HG02571 (cell line): Measurements from ENCODE around the gene RAB11FIP4.

ENCODE experiments used
- ATAC-seq: cut with Tn5 transposase; IDR thresholded peaks from one replicate; pipeline ENCODE4 v1.9.1; 2021; ENCODE audit warnings: mild to moderate bottlenecking, moderate library complexity; ENCODE audit not compliant: unreplicated experiment

The RAB11FIP4 gene

DNA sequence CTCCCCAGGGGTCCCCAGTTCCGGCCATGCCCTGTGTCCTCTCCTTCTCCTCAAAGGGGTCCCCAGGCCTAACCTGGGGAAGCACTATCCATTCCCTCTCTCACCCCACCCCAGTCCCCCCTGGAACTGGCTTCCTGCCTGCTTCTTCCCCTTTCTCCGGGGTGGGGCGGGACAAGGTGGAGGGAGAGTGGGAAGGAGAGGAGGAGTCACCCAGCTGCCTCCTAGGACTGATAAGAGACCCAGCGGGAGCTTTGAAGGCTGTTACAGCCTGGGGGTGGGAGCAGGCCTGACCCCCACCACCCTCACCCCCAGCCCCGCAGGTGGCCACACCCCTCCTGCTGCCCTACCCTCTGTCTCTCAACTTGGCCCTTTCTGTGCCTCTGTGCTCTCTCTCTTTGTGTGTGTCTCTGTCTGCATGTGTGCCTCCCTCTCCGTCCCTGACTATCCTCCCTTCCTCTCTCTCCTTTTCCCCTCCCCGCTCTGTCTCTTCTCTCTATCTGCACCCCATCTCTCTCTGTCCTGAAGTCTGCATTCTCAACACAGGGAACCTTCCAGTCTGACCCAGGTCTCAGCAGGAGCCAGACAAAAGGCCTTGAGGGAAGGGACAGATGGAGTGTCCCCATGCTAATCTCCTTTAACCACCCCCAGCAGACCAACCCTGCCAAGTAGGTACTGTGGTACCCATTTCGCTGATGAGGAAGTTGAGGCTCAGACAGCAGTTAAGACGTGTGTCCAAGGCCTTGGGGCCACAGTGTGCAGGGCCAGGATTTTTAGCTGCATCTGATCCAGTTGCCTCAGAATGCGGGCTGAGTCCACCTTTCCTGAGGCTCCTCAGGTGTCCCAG is 66.1 kb downstream of the RAB11FIP4 start:
- ATAC-seq = no peak

DNA sequence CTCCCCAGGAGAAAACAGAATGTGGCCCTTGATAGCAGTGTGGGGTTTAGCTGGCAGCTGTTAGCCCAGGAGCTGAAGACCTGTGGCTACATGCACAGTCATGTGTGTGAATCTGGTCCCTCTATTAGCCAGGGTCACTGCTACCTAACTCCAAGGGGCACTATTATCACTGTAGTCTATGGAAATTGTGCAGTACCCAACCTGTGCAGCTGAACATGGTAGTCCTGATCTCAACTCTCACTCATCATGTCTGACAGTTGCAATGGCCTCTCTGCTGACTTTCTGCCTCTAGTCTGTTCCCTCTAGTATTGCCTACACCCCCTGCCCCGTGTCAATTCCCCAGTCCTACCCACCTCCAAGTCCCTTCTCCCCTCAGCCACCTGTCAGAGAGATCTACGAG is 67.4 kb downstream of the RAB11FIP4 start:
- ATAC-seq = no peak

DNA sequence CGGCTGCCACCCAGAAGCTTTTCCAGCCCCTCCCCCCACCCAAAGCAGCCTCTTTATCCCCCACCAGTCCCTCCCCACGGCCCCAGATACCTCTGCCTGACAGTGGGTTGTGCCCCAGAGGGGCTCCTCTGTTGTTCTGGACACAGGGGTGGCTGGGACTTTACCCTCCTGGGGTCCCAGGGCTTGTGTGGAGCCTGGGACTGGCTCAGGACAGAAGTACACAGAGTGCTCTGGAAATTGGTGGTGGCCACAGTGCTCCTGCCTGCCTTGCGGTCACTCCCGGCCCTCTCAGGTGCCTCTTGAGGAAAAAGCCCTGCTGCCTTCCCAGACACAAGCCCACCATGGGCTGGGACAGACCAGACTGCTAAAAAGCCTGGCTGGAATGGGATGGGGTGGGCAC is 68.2 kb downstream of the RAB11FIP4 start:
- no peak for ATAC-seq

DNA sequence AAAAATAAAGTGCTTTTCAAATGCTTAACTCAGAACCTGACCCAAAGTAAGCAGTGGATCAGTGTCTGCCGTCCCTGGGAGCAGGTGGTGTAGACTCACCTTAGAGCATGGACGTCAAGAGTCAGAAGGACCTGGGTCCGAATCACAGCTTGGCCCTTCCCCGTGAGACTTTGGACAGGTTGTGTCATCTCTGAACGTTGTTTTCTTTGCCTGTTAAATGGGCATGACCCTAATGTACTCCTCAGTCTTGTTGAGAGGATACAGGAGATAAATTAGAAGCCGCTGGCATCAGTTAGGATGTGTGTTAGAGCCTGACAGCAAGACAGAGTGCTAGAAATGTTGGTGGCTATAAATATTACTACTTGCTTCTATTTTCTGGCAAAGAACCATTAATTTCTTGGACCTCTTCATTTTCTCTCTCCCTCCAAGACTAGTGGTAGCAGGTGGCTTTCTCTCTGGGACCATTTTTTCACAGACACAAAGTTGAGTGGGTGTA is 68.8 kb downstream of the RAB11FIP4 start:
- ATAC-seq = no peak

DNA sequence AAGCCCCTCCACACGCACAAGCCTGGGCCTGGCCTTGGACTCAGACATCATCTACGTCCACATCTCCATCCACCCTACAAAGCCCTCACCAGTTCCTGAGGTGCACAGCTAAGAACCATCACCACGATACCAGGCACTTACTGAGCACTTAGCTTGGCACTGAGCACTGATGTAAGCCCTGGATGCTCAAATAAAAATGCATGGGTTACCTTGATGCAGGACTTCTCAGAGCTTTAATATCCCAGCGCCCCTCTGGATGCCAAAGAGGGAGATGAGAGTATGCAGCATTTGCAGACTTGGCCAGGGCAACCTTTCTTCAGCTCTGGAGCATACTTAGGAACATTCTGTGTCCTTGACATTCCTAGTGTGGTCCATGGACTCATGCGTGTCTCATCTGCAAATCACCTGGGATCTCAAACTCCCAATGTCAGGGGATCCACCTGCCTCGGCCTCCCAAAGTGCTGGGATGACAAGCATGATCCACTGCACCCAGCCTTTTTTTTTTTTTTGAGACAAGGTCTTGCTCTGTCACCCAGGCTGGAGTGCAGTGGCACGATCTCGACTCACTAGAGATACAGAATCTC is 69.8 kb downstream of the RAB11FIP4 start:
- no peak for ATAC-seq

DNA sequence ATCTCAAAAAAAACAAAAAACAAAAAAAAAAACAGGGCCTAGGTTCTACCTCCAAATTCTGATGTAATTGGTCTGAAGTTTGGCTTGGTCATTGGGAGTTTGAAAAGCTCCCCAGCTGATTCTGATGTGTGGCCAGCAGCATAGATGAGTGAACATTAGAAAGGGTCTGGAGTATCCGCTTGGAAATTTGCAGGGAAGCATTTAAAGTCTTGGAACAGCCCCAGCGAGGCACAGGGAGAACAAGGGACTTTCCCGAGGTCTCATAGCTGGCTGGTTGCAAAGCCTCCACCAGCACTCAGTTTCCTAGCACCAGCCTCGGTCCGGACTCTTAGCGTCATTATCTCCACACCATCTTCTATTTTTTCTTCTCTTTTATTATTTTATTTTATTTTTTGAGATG is 70.8 kb downstream of the RAB11FIP4 start:
- no peak for ATAC-seq

DNA sequence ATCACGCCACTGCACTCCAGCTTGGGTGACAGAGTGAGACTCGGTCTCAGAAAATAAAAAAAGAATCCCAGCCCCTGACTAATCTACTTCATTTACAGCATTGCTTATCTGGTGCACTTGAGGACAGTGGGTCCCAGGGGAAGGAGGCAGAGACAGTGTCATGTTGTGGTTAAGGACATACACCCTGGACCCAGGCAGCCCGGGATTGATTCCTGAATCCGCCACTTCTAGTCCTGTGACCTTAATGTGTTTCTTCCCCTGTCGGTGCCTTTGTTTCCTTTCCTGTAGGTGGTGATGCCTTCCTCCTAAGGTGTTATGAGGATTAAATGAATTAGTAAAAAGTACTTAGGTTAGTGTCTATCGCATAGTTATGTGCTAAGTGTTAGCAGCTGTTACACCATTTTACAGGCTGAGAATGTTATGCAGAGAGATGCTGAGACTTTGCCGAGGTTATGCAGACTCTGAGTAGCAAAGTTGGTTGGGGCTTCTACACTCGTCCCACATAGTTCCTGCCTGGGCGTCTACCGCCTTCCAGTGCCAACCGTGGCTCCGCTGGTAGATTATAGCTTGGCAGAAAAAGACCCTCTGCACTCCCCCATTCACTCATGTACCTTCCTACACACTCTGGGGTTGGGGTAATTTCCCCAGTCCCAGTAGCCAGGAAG is 74.8 kb downstream of the RAB11FIP4 start:
- no peak for ATAC-seq

DNA sequence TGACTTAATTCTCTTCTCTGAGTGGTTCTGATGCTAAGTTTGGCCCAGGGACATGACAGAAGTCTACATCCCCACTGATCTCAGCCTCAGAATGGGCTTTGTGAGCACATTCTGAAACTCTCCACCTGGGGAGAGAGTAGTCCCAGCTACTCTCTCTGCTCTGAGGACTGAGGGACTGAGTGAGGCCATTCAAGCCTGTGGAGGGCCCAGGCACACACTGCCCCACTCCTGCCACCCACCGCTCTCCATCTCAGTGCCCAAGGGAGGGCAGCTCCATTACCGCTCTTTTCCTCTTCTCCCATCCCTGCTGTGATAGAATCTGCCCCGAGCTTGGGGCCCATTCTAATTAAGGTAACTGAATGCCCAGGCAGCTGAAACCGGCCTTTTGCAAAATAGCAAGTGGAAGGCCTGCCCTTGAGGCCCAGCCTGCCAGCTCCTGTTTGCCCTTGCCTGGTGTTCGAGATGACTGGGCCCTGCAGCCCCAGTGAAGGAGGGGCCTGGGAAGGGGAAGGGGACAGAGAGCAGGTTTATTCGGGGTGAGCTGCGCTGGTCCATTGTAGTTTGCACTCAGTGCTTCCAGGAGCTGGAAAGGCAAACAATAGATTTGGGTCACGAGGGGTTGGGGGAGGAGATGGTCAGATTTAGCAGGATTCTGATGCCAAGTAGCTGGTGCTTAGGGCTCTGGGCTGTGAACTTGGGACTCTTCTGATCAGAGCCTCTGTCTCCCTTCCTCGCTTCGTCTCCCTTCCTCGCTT is 76.2 kb downstream of the RAB11FIP4 start:
- no peak for ATAC-seq

DNA sequence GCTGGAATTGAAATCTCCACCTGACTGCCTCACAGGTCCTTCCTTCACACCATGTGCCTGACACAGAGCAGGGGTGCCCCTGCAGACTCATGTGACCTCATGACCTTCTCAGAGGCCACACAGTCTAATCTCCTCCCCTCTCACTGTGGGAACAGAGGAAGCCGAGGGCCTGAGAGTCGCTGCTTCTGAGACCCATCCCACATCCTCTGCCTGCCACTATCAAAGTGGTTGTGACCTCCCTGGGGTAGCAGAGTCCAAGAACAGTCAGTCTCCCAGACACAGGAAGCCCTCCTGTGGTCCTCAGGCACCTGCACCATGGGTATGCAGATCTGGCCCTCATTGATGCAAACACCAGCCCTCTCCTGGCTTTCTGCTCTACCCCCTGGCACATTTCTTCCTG is 78.5 kb downstream of the RAB11FIP4 start:
- no peak for ATAC-seq

DNA sequence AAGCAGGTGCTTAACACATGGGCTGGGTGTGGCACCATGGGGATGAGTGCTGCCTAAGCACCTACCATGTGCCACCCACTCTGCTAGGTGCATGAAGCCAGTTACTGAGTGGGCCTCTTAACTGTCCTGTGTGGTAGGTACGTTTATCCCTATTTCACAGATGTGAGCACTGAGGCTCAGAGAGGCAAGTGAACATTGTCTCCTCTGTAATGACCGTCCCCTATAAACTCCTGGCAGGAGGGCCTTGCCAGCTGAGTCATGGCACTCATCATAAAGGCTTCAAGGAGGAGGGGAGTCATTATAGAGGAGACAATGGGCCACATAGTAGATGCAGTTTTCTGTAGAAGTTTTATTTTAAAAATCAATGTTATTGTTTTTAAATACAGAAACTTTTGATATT is 79.1 kb downstream of the RAB11FIP4 start:
- ATAC-seq = no peak

DNA sequence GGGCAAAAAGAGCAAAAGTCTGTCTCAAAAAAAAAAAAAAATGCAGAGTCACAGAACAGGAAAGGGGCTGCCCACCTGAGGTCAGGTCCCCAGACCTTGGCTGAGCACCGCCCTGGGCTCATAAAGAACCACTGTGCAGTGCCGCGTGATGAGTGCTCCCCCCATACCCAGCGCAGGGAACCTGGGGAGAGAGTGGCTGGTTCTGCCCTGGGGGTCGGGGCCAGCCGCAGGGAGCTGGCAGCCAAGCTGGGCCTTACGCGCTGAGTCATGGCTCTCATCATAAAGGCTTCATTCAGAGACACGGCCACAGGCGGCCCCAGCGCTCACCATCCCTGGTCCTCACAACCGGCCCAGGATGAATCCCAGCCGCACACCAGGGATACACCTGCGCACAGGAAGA is 80.7 kb downstream of the RAB11FIP4 start:
- no peak for ATAC-seq

DNA sequence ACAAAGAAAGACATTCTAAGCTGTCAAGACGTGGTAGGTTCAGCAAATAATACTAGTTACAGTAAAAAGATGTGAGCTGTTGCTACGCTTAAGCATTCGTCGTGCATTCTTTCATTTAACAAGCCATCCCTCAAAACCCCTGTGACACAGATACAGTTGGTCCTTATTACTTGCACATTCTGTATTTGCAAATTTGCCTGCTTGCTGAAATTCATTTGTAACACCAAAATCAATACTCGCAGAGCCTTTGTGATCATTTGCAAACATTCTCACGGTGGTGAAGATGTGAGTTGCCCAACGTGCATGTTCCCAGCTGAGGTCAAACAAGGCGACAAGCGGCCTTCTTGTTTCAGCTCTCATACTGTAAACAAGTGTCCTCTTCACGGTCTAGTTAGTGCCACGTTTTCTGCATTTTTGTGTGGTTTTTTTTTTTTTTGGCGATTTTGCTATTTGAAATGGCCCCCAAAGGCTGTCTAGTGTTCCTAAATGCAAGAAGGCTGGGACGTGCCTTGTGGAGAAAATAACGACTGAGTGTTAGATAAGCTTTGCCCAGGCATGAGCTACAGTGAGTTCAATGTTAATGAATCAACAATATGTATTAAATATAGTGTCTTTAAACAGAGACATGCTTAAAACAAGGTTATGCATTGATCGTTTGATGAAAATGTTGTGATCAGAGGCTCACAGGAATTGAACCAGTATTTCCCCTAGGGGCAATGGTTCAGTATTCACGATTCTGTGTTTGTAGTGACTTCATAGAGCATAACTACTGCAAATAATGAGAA is 84.1 kb downstream of the RAB11FIP4 start:
- no peak for ATAC-seq

DNA sequence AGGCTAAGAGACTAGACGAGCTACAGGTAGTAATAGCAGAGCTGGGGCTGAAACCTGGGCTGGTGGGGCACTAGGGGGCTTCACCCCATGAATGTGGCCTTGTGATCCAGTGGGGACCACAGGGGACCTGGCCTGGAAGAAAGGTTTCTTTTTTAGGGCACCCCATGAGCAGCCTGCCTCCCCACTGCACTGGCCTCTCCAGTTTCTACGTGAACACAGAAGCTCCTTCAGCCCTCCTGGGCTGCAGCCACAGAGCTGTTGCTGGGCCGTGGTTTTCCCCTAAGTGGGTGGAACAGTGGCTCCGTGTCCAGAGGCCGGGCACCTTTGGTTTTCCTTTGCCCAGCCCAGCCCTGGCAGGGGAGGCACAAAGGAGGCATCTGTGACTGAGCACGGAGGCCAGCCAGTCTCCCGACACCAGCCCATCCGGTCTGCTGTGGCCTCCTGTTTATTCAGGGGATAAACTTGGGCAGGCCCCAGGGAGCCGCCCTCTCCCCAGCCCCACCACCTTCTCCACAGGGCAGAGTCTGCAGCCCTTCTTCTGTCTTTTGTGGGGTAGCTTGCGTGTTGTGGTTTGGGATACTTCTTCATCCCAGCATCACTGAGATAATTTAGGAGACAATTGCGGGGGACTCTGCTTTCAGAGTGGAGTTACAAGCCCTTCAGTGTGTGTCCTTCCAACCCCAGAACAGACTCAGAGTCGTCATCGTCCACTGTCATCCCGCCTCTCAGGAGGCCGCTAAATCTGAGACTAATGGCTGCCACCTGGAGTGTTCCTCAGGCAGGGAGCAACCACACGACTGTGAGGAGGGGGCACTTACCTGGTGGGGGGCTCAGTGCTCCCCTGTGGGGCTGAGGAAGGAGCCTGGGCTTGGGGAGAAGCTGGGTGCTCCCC is 85.3 kb downstream of the RAB11FIP4 start:
- ATAC-seq = no peak

DNA sequence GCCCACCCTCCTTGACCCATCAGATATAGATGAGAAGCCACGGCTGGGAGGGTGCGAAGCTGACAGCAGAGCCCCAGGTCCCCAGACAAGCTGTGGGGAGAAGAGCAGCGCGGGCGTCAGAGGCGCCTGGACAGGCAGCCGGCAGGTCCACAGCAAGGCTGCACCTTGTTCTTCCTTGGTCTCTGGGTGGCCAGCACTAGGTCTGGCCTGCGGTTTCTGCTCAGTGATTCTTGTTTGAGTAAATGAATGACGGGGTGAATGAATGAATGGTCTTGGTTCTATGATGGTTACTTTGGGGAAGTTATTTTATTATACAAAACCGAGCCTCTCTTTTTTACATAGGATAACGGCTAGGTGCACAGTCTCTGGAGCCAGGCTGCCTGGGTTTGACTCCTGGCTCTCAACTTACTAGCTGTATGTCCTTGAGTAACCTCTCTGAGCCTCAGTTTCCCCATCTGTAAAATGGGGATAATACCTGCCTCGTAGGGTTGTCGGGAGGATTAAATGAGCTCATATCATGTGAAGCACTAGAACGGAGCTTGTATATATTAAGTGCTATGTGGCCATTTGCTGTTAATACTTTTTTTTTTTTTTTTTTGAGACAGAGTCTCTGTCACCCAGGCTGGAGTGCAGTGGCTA is 86.1 kb downstream of the RAB11FIP4 start:
- ATAC-seq = no peak

DNA sequence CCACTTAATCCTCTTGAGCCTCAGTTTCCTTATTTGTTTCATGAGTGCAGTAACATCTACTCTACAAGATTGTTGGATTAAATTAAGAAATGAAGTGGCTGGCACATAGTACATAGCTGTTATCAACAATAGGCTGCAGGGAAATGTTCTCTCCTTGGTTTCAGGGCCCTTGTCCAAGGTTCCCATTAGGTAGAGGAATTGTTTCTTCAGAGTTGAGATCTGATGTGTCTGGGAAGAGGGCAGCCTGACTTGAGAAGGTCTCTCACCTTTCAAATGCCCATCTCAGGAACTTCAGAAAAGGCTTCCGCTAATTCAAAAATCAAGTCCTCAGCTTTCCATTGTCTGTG is 87.6 kb downstream of the RAB11FIP4 start:
- ATAC-seq = no peak

DNA sequence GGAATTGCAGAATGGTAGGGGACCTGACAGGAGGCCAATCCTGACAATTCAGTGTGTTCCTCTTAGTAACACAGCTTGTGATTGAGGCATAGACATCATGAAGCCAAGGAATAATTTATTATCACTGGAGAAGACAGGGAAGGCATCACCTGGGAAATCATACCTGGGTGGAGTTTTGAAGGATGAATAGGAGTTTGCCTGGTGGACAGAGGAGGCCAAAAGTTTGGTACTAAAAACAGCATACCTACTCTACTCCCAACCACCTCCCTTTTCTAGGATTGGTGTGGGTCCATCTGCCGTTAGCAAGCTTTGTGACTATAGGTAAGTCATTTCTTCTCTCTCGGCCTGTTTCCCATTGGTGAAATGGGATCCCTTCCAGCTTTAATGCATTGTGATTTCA is 88.0 kb downstream of the RAB11FIP4 start:
- no peak for ATAC-seq

DNA sequence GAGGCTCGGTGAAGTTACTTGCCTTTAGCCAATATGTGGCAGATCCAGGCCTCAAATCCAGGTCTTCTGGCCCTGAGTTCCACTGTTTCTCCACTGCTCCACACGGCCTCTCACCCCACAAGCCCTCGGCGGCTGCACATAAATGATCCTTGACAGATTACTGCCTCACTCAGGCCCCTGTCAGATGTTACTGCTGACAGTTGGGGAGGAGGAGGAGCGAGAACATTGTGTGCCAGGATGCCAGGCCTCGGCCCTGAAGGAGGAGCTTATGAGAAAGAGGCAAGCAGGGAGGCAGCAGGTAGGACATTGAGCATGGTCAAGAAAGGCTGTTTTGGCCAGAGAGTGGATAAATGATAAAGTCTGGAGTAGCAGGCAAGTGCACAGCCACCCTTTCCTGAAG is 88.6 kb downstream of the RAB11FIP4 start:
- no peak for ATAC-seq

DNA sequence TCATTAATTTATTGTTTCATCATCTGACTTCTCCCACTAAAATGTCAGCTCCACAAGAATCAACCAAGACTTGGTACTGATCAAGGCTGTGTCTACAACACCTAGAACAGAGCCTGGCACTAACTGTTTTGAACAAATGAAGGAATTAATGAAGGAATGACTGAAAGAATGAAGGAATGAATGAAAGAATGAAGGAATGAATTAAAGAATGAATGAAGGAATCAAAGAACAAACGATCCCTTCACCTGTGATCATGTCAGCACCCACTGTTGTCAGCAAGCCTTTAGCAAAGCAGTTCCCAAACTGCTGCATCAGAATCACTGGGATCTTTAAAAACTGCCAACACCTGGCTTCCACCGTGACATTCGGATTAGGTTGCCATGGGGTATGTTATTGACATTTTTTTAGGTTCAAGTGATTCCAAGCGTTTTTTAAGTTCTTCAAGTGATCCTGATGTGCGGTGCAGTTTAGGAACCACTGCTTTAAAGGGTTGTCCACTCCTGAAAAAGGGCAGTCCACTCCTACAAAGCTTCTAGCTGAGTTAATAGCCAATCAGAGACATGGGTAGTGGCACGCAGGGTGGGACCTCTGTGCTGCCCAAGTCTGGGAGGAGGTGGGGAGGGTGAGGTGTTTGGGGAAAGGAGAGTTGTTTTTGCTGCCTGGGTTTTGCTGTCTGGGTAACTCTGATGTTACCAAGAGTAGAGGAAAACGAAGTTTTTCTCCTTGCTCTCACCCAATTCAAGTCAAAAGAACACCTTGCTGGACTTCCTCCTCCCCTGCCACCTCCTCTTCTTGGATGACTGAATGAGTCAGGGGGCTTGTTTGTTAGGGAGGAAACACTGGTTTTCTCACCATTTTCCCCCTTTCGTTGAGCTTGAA is 89.7 kb downstream of the RAB11FIP4 start:
- no peak for ATAC-seq
